GM18951 (cell line): ENCODE results near the gene PCDHGC5.

Source experiments
- POLR2A ChIP-seq: IDR thresholded peaks from 4 replicates; pipeline ENCODE4 v1.6.1; 2011; ENCODE audit warnings: mild to moderate bottlenecking; ENCODE audit not compliant: insufficient read length, insufficient read depth; ENCODE audit errors: extremely low read depth
- in situ Hi-C: fragments of 300-500 bp; cut with MboI; formaldehyde crosslinking; loops from one replicate; pipeline ENCODE4 v1.12.0; 2022; ENCODE audit warnings: low sequenced_read_pairs, mixed read lengths, inconsistent platforms; ENCODE audit not compliant: unreplicated experiment

PCDHGC5 gene

GRCh38 chr5:141488591-141489561, at the start of gene PCDHGC5:
Gene PCDHGC5, plus strand, starts transcription at chr5:141489081. Its CDS starts 160 bp downstream, at chr5:141489241.
- in situ Hi-C loops: no loop called here
- no peak for TF ChIP-seq POLR2A

- in situ Hi-C loops: no loop called here
- TF ChIP-seq POLR2A: no peak
Measured at GRCh38 chr5:141439411-141440141, 49.3 kb upstream of the PCDHGC5 start.

GRCh38 chr5:141440341-141440740, 48.5 kb upstream of the PCDHGC5 start:
- in situ Hi-C loops: no loop called here
- TF ChIP-seq POLR2A: no peak

GRCh38 chr5:141441571-141442170, 47.2 kb upstream of the PCDHGC5 start:
- in situ Hi-C loops: no loop called here
- TF ChIP-seq POLR2A: no peak

- TF ChIP-seq POLR2A: no peak
- in situ Hi-C loops: no loop called here
Measured at GRCh38 chr5:141465351-141465750, 23.5 kb upstream of the PCDHGC5 start.

GRCh38 chr5:141475625-141476131, 13.2 kb upstream of the PCDHGC5 start, which contains the start of gene PCDHGC3:
Gene PCDHGC3, plus strand, starts transcription at chr5:141475966. Its CDS starts 151 bp downstream, at chr5:141476117.
- in situ Hi-C loops: no loop called here
- TF ChIP-seq POLR2A: peak; percentile 25

- in situ Hi-C loops: no loop called here
- no peak for TF ChIP-seq POLR2A
Measured at GRCh38 chr5:141476132-141476911, 12.6 kb upstream of the PCDHGC5 start.

- TF ChIP-seq POLR2A: no peak
- in situ Hi-C loops: no loop called here
Measured at GRCh38 chr5:141477044-141477575, 11.8 kb upstream of the PCDHGC5 start.

GRCh38 chr5:141477815-141478214, 11.1 kb upstream of the PCDHGC5 start:
- in situ Hi-C loops: no loop called here
- TF ChIP-seq POLR2A: no peak

GRCh38 chr5:141478321-141478945, 10.4 kb upstream of the PCDHGC5 start:
- in situ Hi-C loops: no loop called here
- no peak for TF ChIP-seq POLR2A

GRCh38 chr5:141479776-141480175, 9.1 kb upstream of the PCDHGC5 start:
- in situ Hi-C loops: no loop called here
- no peak for TF ChIP-seq POLR2A

GRCh38 chr5:141483902-141484301, 5.0 kb upstream of the PCDHGC5 start:
- no peak for TF ChIP-seq POLR2A
- in situ Hi-C loops: no loop called here
